MM.1S (cell line): ENCODE measurements around the gene SLC24A4.

Experiments used
- DNase-seq: peaks from one replicate; pipeline ENCODE4 v3.0.0-alpha.2; 2015
- H2AFZ ChIP-seq: fragments of 300-600 bp; sonication (generic); 2 replicates; pipeline ENCODE4 v1.6.0; 2016; ENCODE audit warnings: antibody characterized with exemption, low read length
- H3F3A ChIP-seq: fragments of 300-600 bp; sonication (generic); 2 replicates; pipeline ENCODE4 v1.6.1; 2016; ENCODE audit warnings: mild to moderate bottlenecking, antibody characterized with exemption, low read length, moderate library complexity, mixed read lengths; ENCODE audit not compliant: insufficient read depth
- H3K27ac ChIP-seq: fragments of 300-600 bp; sonication (generic); 2 replicates; pipeline ENCODE4 v1.5.1; 2016; ENCODE audit warnings: mild to moderate bottlenecking, low read length
- H3K27me3 ChIP-seq: fragments of 300-600 bp; sonication (generic); replicated peaks from 2 replicates; pipeline ENCODE4 v1.6.0; 2016; ENCODE audit warnings: low read length; ENCODE audit not compliant: insufficient read depth
- H3K36me3 ChIP-seq: fragments of 300-600 bp; sonication (generic); replicated peaks from 2 replicates; pipeline ENCODE4 v1.6.1; 2016; ENCODE audit warnings: mild to moderate bottlenecking, low read length, mixed read lengths; ENCODE audit not compliant: insufficient read depth
- H3K4me1 ChIP-seq: fragments of 300-600 bp; sonication (generic); 2 replicates; pipeline ENCODE4 v1.6.1; 2016; ENCODE audit warnings: low read length, mixed read lengths
- H3K4me2 ChIP-seq: fragments of 300-600 bp; sonication (generic); 2 replicates; pipeline ENCODE4 v1.6.0; 2016; ENCODE audit warnings: low read depth, low read length
- H3K4me3 ChIP-seq: fragments of 300-600 bp; sonication (generic); 2 replicates; pipeline ENCODE4 v1.5.1; 2016; ENCODE audit warnings: low read length, mixed read lengths
- H3K79me2 ChIP-seq: fragments of 300-600 bp; sonication (generic); 2 replicates; pipeline ENCODE4 v1.6.1; 2016; ENCODE audit warnings: mixed run types, low read length, mixed read lengths
- H3K9ac ChIP-seq: fragments of 300-600 bp; sonication (generic); 2 replicates; pipeline ENCODE4 v1.6.1; 2016; ENCODE audit warnings: low read length, mixed read lengths
- H3K9me2 ChIP-seq: fragments of 300-600 bp; sonication (generic); replicated peaks from 2 replicates; pipeline ENCODE4 v1.6.1; 2016; ENCODE audit warnings: mild to moderate bottlenecking, low read length, mixed read lengths; ENCODE audit not compliant: insufficient read depth
- H3K9me3 ChIP-seq: fragments of 300-600 bp; sonication (generic); replicated peaks from 2 replicates; pipeline ENCODE4 v1.6.1; 2016; ENCODE audit warnings: mild to moderate bottlenecking, low read length, mixed read lengths; ENCODE audit not compliant: insufficient read depth
- H4K20me1 ChIP-seq: fragments of 300-600 bp; sonication (generic); 2 replicates; pipeline ENCODE4 v1.6.1; 2016; ENCODE audit warnings: mild to moderate bottlenecking, low read length, moderate library complexity, mixed read lengths; ENCODE audit not compliant: insufficient read depth
- EZH2 ChIP-seq: fragments of 300-600 bp; sonication (generic); optimal IDR thresholded peaks from 2 replicates; pipeline ENCODE3; 2017; ENCODE audit warnings: low read depth, mild to moderate bottlenecking, antibody characterized with exemption, low read length, mixed read lengths
- EZH2phosphoT487 ChIP-seq: fragments of 300-600 bp; sonication (generic); IDR thresholded peaks from 2 replicates; pipeline ENCODE4 v1.6.1; 2018; ENCODE audit warnings: antibody characterized with exemption, low read length
- TF ChIP-seq, protein P1 (sequence below): fragments of 300-600 bp; sonication (generic); IDR thresholded peaks from 2 replicates; pipeline ENCODE4 v1.5.1; 2016; ENCODE audit warnings: antibody characterized with exemption, low read length, mixed read lengths

The SLC24A4 gene

GRCh38 chr14:92288994-92289660 lies 33.8 kb upstream of the SLC24A4 start:
- DNase-seq, result no peak
- H3F3A ChIP-seq, result no peaks in the 10 kb centered on the region
- H4K20me1 ChIP-seq, result no peaks in the 10 kb centered on the region
- no peaks in the 10 kb centered on the region for H3K27me3 ChIP-seq
- no peaks in the 10 kb centered on the region for H3K4me1 ChIP-seq
- no peaks in the 10 kb centered on the region for H3K79me2 ChIP-seq
- no peak overlapping the region for H3K4me2 ChIP-seq
- H2AFZ ChIP-seq, result no peak overlapping the region
- no peaks in the 10 kb centered on the region for H3K9me3 ChIP-seq
- no peaks in the 10 kb centered on the region for H3K9me2 ChIP-seq
- TF ChIP-seq EZH2phosphoT487 (no peak), EZH2 (no peak)
- TF ChIP-seq, protein P1, sequence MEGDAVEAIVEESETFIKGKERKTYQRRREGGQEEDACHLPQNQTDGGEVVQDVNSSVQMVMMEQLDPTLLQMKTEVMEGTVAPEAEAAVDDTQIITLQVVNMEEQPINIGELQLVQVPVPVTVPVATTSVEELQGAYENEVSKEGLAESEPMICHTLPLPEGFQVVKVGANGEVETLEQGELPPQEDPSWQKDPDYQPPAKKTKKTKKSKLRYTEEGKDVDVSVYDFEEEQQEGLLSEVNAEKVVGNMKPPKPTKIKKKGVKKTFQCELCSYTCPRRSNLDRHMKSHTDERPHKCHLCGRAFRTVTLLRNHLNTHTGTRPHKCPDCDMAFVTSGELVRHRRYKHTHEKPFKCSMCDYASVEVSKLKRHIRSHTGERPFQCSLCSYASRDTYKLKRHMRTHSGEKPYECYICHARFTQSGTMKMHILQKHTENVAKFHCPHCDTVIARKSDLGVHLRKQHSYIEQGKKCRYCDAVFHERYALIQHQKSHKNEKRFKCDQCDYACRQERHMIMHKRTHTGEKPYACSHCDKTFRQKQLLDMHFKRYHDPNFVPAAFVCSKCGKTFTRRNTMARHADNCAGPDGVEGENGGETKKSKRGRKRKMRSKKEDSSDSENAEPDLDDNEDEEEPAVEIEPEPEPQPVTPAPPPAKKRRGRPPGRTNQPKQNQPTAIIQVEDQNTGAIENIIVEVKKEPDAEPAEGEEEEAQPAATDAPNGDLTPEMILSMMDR, result no peak
- H3K4me3 ChIP-seq, result no peak overlapping the region
- H3K9ac ChIP-seq, result no peak overlapping the region
- H3K27ac ChIP-seq, result no peak overlapping the region
- H3K36me3 ChIP-seq, result no peaks in the 10 kb centered on the region

DNA sequence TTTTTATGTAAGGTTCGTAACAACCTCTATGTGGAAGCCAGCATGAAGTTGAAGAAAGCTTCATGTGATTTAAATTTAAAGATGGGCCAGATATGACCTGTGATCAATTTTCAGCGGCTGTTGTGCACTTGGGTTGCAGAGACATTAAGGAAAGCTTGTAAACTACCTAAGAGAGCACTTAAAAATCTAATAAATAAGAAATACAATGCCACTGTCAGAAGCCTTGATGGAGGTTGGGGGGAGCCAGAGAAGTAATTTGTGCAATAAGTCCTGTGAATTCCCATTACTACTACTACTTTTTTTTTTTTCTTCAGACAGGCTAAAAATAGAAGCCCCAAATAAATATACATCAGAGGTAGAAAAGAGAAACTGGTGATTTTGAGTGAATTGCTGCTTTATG lies 30.3 kb upstream of the SLC24A4 start:
- DNase-seq, result no peak
- TF ChIP-seq EZH2 (no peak), EZH2phosphoT487 (no peak)
- TF ChIP-seq, protein P1, result no peak
- Histone ChIP-seq H3K79me2 (no peaks in the 10 kb centered on the region), H3K27ac (no peak overlapping the region), H2AFZ (no peak overlapping the region), H4K20me1 (no peaks in the 10 kb centered on the region), H3K27me3 (no peaks in the 10 kb centered on the region), H3K9ac (no peak overlapping the region), H3K4me1 (no peaks in the 10 kb centered on the region), H3K9me2 (no peaks in the 10 kb centered on the region), H3F3A (no peaks in the 10 kb centered on the region), H3K36me3 (no peaks in the 10 kb centered on the region), H3K9me3 (no peaks in the 10 kb centered on the region), H3K4me2 (no peak overlapping the region), H3K4me3 (no peak overlapping the region)

DNA sequence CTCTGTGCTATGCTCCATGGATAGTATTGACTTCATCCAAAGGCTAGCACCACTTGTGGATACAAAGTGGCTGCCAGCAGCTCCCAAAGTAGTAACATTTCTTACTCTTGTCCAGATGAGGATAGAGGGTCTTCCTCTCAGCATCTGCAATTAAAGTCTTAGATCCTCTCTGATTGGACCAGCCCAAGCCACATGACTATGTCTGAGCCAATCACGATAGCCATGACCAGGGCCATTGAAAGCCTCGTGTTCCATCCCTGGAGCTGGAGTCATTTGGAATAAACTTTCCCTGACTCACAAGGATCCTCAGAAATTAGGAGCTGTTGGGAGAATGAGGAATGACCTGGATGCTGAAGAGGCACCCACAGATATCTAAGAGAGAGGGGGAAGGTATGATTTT lies 28.5 kb upstream of the SLC24A4 start:
- no peaks in the 10 kb centered on the region for H3K36me3 ChIP-seq
- no peaks in the 10 kb centered on the region for H4K20me1 ChIP-seq
- H3F3A ChIP-seq, result no peaks in the 10 kb centered on the region
- no peak for TF ChIP-seq EZH2phosphoT487
- TF ChIP-seq EZH2, result no peak
- TF ChIP-seq, protein P1, result no peak
- no peaks in the 10 kb centered on the region for H3K27me3 ChIP-seq
- H3K79me2 ChIP-seq, result no peaks in the 10 kb centered on the region
- H3K9me3 ChIP-seq, result no peaks in the 10 kb centered on the region
- no peaks in the 10 kb centered on the region for H3K4me1 ChIP-seq
- no peak overlapping the region for H3K9ac ChIP-seq
- no peak overlapping the region for H2AFZ ChIP-seq
- DNase-seq, result no peak
- no peak overlapping the region for H3K4me3 ChIP-seq
- H3K9me2 ChIP-seq, result no peaks in the 10 kb centered on the region
- H3K4me2 ChIP-seq, result no peak overlapping the region
- no peak overlapping the region for H3K27ac ChIP-seq
